GM13977 (cell line): ENCODE measurements around the gene CNOT8.
"Not testable (repeated sequence)": the region's sequence is repeated elsewhere in the genome, so short reads cannot be mapped to it uniquely, and the experiment has no call there.

Experiments used
- DNase-seq: peaks from one replicate; pipeline ENCODE4 v3.0.0; 2012; ENCODE audit warnings: low spot score
- CTCF ChIP-seq: IDR thresholded peaks from 2 replicates; pipeline ENCODE4 v1.5.1; 2012; ENCODE audit warnings: mild to moderate bottlenecking, control low read depth; ENCODE audit not compliant: insufficient read depth; ENCODE audit errors: extremely low read depth, missing control alignments
- in situ Hi-C: fragments of 300-500 bp; cut with MboI; formaldehyde crosslinking; loops from one replicate; pipeline ENCODE4 v1.12.0; 2022; ENCODE audit warnings: low sequenced_read_pairs, low pct_unique_long_range_greater_than_20kb, mixed read lengths, inconsistent platforms; ENCODE audit not compliant: unreplicated experiment

Gene CNOT8

DNA sequence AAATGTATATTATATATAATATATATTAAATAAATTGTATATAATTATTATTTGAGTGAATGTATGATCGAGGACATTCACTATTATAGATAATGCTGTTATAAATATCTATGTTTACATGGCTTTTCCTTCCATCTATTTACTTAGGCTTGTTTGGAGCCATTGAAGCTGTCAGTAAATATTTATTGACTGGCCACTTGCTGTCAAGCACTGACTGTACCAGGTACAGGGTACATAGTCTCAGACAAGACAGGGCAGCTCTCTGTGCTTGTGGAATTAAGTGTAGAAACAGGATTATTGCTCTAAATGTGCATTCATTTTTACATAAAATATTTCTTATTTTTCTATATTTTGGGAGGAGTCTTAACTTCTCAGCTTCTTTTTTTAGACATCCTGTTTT lies 24.4 kb upstream of the CNOT8 start:
- no peak for DNase-seq
- TF ChIP-seq CTCF: no peak
- in situ Hi-C loops: no loop called here

- DNase-seq, in situ Hi-C loops: not testable (repeated sequence)
These were observed 22.8 kb upstream of the CNOT8 start for GRCh38 chr5:154835701-154836052.

DNA sequence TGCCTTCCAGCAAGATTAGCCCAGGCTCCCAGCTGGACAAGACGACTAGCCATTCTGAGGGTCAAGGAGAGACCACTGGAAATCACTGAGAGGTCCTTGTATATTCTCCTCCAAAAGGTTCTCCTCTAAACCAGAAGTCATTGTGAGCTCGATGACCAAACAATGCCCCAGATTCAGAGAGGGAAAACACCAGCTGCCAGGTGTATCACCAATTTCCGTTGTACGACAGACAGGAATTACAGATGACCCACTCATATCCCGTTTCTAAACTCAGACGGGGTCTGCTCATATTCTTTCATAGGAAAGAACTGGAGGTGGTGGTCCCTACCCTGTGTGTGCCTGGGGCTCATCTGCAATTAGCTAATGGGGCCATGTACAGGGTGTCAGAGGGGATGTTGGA lies 22.2 kb upstream of the CNOT8 start:
- no peak for TF ChIP-seq CTCF
- DNase-seq: no peak
- in situ Hi-C loops: no loop called here

GRCh38 chr5:154837009-154837901 lies 21.2 kb upstream of the CNOT8 start:
- TF ChIP-seq CTCF: no peak
- no peak for DNase-seq
- in situ Hi-C loops: no loop called here

- in situ Hi-C loops: no loop called here
These were observed 17.8 kb upstream of the CNOT8 start for GRCh38 chr5:154840435-154841272.

DNA sequence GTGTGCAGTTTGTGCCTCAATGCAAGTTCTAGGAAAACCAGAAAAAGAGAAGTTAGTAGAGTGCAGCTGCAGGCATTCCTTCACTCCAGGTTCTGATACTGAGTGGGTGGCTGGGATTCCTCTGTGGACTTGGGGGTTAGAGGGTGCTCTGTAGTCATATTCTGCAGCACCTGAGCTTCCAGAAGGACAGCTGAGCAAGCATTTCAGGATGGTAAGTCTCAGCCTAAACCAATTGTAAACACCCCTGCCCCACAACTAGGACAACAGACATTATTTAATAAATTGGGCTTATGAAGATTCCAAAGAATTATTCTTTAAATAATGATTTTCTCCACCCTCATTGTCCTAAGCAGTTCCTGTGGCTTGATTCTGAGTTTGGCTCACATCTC lies 17.2 kb upstream of the CNOT8 start:
- no peak for TF ChIP-seq CTCF
- no peak for DNase-seq
- in situ Hi-C loops: no loop called here

More at GRCh38 chr5:154840435-154841272, 17.8 kb upstream of the CNOT8 start:
- TF ChIP-seq CTCF: no peak
- no peak for DNase-seq
